ENCODE data around the gene SUMF1. TPM values are rescaled to one million over a fixed set of nuclear protein-coding genes. Genes with fewer than 3 reads are reported as not detected.

SUMF1 gene
- total RNA-seq, 1 experiment from 2014 or later, result 24.0 TPM

- no peak for DNase-seq (ENCODE audit: low read depth in 1 of 2, low spot score in 2 of 2)
- Histone ChIP-seq H3K4me3 (no peak overlapping the region), H3K36me3 (no peaks in the 10 kb centered on the region), H3K27ac (no peak overlapping the region), H3K27me3 (replicated peaks) (no peaks in the 10 kb centered on the region), H3K4me1 (replicated peaks) (peaks cover 3% of the 10 kb centered on the region), H3K9me3 (replicated peaks) (no peaks in the 10 kb centered on the region)
These were observed 110.3 kb downstream of the SUMF1 start for GRCh38 chr3:4356546-4357410.

- Histone ChIP-seq H3K27me3 (replicated peaks) (no peaks in the 10 kb centered on the region), H3K27ac (no peak overlapping the region), H3K9me3 (replicated peaks) (no peaks in the 10 kb centered on the region), H3K4me1 (replicated peaks) (peaks cover 9% of the 10 kb centered on the region), H3K4me3 (no peak overlapping the region), H3K36me3 (no peaks in the 10 kb centered on the region)
- DNase-seq (ENCODE audit: low read depth in 1 of 2, low spot score in 2 of 2), result no peak
These were observed 110.9 kb downstream of the SUMF1 start for GRCh38 chr3:4356220-4356540.

- DNase-seq (ENCODE audit: low read depth in 1 of 2, low spot score in 2 of 2), result no peak
- H3K27me3 ChIP-seq (replicated peaks), result no peaks in the 10 kb centered on the region
- H3K4me3 ChIP-seq, result no peak overlapping the region
- H3K36me3 ChIP-seq, result no peaks in the 10 kb centered on the region
- peaks cover 9% of the 10 kb centered on the region for H3K4me1 ChIP-seq (replicated peaks)
- H3K27ac ChIP-seq, result no peak overlapping the region
- no peaks in the 10 kb centered on the region for H3K9me3 ChIP-seq (replicated peaks)
These were observed 111.5 kb downstream of the SUMF1 start for GRCh38 chr3:4355401-4356219.

GRCh38 chr3:4351872-4352271 lies 115.2 kb downstream of the SUMF1 start:
- Histone ChIP-seq H3K4me3 (no peak overlapping the region), H3K9me3 (replicated peaks) (no peaks in the 10 kb centered on the region), H3K4me1 (replicated peaks) (peaks cover 9% of the 10 kb centered on the region), H3K27ac (peak overlapping the region; percentile 48), H3K36me3 (no peaks in the 10 kb centered on the region), H3K27me3 (replicated peaks) (no peaks in the 10 kb centered on the region)
- no peak for DNase-seq (ENCODE audit: low read depth in 1 of 2, low spot score in 2 of 2)

- peak in 1 of 2 experiments; percentile 39 for DNase-seq (ENCODE audit: low read depth in 1 of 2, low spot score in 2 of 2)
- H3K9me3 ChIP-seq (replicated peaks), result no peaks in the 10 kb centered on the region
- H3K4me3 ChIP-seq, result peak overlapping the region; percentile 27
- peaks cover 9% of the 10 kb centered on the region for H3K4me1 ChIP-seq (replicated peaks)
- no peaks in the 10 kb centered on the region for H3K36me3 ChIP-seq
- peak overlapping the region; percentile 48 for H3K27ac ChIP-seq
- no peaks in the 10 kb centered on the region for H3K27me3 ChIP-seq (replicated peaks)
These were observed 115.8 kb downstream of the SUMF1 start for GRCh38 chr3:4351164-4351855.

GRCh38 chr3:4350789-4351163 lies 116.3 kb downstream of the SUMF1 start:
- Histone ChIP-seq H3K27me3 (replicated peaks) (no peaks in the 10 kb centered on the region), H3K4me3 (peak overlapping the region; percentile 27), H3K27ac (peak overlapping the region; percentile 48; the same call in 1 of the 2 replicates), H3K36me3 (no peaks in the 10 kb centered on the region), H3K9me3 (replicated peaks) (no peaks in the 10 kb centered on the region), H3K4me1 (replicated peaks) (peaks cover 9% of the 10 kb centered on the region)
- peak in 1 of 2 experiments; percentile 54 for DNase-seq (ENCODE audit: low read depth in 1 of 2, low spot score in 2 of 2)

- Histone ChIP-seq H3K4me3 (no peak overlapping the region), H3K27ac (no peak overlapping the region), H3K9me3 (replicated peaks) (no peaks in the 10 kb centered on the region), H3K27me3 (replicated peaks) (no peaks in the 10 kb centered on the region), H3K4me1 (replicated peaks) (no peaks in the 10 kb centered on the region), H3K36me3 (no peaks in the 10 kb centered on the region)
- no peak for DNase-seq (ENCODE audit: low read depth in 1 of 2, low spot score in 2 of 2)
These were observed 123.8 kb downstream of the SUMF1 start for GRCh38 chr3:4343258-4343657.

GRCh38 chr3:4341336-4341675 lies 125.8 kb downstream of the SUMF1 start:
- Histone ChIP-seq H3K36me3 (no peaks in the 10 kb centered on the region), H3K27ac (no peak overlapping the region), H3K27me3 (replicated peaks) (no peaks in the 10 kb centered on the region), H3K4me1 (replicated peaks) (no peaks in the 10 kb centered on the region), H3K4me3 (no peak overlapping the region), H3K9me3 (replicated peaks) (no peaks in the 10 kb centered on the region)
- DNase-seq (ENCODE audit: low read depth in 1 of 2, low spot score in 2 of 2), result no peak

- Histone ChIP-seq H3K27ac (no peak overlapping the region), H3K9me3 (replicated peaks) (no peaks in the 10 kb centered on the region), H3K27me3 (replicated peaks) (no peaks in the 10 kb centered on the region), H3K4me3 (no peak overlapping the region), H3K4me1 (replicated peaks) (no peaks in the 10 kb centered on the region), H3K36me3 (no peaks in the 10 kb centered on the region)
- DNase-seq (ENCODE audit: low read depth in 1 of 2, low spot score in 2 of 2), result no peak
These were observed 126.4 kb downstream of the SUMF1 start for GRCh38 chr3:4340411-4341335.

GRCh38 chr3:4340077-4340410 lies 127.0 kb downstream of the SUMF1 start:
- H3K9me3 ChIP-seq (replicated peaks), result no peaks in the 10 kb centered on the region
- no peaks in the 10 kb centered on the region for H3K27me3 ChIP-seq (replicated peaks)
- H3K4me3 ChIP-seq, result no peak overlapping the region
- no peaks in the 10 kb centered on the region for H3K4me1 ChIP-seq (replicated peaks)
- no peak for DNase-seq (ENCODE audit: low read depth in 1 of 2, low spot score in 2 of 2)
- H3K27ac ChIP-seq, result no peak overlapping the region
- H3K36me3 ChIP-seq, result no peaks in the 10 kb centered on the region

- no peak overlapping the region for H3K4me3 ChIP-seq
These were observed 128.3 kb downstream of the SUMF1 start for GRCh38 chr3:4338751-4339150.

GRCh38 chr3:4336850-4337546 lies 130.1 kb downstream of the SUMF1 start:
- Histone ChIP-seq H3K4me1 (replicated peaks) (no peaks in the 10 kb centered on the region), H3K4me3 (no peak overlapping the region), H3K27me3 (replicated peaks) (no peaks in the 10 kb centered on the region), H3K9me3 (replicated peaks) (no peaks in the 10 kb centered on the region), H3K27ac (no peak overlapping the region), H3K36me3 (no peaks in the 10 kb centered on the region)
- DNase-seq (ENCODE audit: low read depth in 1 of 2, low spot score in 2 of 2), result no peak

More at GRCh38 chr3:4338751-4339150, 128.3 kb downstream of the SUMF1 start:
- H3K27ac ChIP-seq, result no peak overlapping the region
- no peak for DNase-seq (ENCODE audit: low read depth in 1 of 2, low spot score in 2 of 2)
- H3K4me1 ChIP-seq (replicated peaks), result no peaks in the 10 kb centered on the region
- H3K27me3 ChIP-seq (replicated peaks), result no peaks in the 10 kb centered on the region
- no peaks in the 10 kb centered on the region for H3K9me3 ChIP-seq (replicated peaks)
- no peaks in the 10 kb centered on the region for H3K36me3 ChIP-seq

Data from SJSA1 (cell line).